ENCODE measurements around the gene DCAF8.

Gene DCAF8

GRCh38 chr1:160224606-160225005, 37.7 kb downstream of the DCAF8 start:
- DNase-seq: no peak

- DNase-seq: no peak
These were observed 39.8 kb downstream of the DCAF8 start for GRCh38 chr1:160222546-160222945.

DNA sequence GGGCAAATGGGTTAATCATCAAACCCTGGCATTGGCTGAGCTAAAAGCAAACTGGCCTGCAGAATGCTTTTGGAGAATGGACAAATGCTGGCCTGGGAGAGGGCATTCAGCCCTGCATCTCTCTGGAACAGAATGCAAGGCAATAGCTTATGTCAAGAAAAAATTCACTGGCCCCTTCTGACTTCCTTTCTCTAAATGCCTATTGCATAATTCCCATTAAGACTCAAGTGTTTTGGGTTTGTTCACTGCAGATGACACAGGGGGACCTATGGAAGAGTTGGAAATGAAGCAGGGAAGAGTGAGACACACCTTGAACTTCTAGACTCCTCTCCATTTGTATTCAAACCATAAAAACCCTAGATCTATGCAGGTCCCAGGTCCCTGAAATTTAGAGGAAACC, 41.3 kb downstream of the DCAF8 start:
- DNase-seq: no peak

GRCh38 chr1:160220301-160220700, 42.0 kb downstream of the DCAF8 start:
- no peak for DNase-seq

GRCh38 chr1:160219062-160219929, 43.1 kb downstream of the DCAF8 start:
- DNase-seq: peak; percentile 72

DNA sequence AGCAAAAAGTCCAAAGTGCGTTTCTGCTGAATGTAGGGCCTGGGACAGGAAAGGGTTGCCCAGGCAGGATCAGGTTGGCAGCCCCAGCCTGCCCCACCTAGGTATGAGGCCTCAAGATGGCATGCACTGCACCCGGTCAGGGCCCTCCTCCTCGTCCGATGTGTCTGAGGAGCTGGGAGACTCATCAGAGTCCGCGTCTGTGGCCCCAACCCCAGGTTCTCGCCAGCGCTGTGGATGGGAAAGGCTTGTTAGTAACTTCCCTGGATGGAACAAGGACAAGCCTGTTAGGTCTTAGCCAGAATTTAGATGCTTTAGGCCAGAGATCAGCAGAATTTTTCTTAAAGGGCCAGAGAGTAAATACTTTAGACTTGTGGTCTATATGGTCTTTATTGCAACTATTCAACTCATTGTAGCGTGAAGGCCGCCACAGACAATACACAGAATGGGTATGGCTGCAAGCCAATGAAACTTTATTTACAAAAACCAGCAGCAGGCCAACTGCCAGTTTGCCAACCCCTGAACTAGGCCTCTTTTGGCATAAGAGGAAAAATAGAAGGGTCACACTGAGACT, 44.8 kb downstream of the DCAF8 start:
- DNase-seq: no peak

GRCh38 chr1:160216301-160216700, 46.0 kb downstream of the DCAF8 start:
- no peak for DNase-seq

DNA sequence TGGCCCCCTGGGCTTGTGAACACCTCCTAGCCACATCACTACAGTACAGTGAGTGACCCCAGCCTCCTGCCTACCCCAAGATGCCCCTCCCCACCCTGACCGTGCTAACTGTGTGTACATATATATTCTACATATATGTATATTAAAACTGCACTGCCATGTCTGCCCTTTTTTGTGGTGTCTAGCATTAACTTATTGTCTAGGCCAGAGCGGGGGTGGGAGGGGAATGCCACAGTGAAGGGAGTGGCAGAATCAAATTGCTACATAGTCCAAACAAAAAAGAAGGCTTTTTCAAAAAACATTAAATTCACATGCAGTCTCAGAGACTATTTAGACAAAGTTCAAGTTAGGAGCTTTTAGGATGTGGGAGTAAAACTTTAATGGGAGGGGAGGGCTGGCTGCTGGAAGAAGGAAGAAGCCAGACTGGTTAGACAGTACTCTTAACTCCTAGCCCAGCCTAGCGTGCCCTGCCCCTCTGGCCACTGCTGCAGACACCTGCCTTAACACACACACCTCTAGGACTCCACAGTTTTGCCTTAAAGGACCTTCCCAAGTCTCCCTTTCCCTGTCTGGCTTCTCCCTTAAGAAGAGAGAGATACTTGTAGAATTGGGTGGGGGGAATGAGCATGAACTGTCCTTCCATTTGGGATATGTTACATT, 47.7 kb downstream of the DCAF8 start:
- no peak for DNase-seq

GRCh38 chr1:160211046-160211790, 51.1 kb downstream of the DCAF8 start:
- no peak for DNase-seq

DNA sequence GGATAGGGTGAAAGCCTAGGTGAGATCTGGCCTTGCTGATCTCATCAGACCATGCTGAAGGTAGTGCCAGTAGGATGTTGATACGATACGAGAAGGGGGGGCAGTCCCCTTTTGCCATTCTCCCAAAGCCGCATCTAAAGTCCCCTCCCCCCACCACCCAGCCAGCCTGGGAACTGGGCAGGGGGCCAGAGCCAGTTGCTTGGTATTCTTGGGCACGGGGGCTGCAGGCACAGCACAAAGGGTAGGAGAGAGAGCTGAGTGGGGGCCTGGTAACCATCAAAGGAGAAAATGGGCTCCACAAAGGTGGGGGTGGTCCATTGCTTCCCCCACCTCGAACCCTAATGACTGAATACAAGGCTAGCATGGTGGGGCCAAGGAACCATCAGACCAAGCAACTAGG, 51.8 kb downstream of the DCAF8 start:
- no peak for DNase-seq

DNA sequence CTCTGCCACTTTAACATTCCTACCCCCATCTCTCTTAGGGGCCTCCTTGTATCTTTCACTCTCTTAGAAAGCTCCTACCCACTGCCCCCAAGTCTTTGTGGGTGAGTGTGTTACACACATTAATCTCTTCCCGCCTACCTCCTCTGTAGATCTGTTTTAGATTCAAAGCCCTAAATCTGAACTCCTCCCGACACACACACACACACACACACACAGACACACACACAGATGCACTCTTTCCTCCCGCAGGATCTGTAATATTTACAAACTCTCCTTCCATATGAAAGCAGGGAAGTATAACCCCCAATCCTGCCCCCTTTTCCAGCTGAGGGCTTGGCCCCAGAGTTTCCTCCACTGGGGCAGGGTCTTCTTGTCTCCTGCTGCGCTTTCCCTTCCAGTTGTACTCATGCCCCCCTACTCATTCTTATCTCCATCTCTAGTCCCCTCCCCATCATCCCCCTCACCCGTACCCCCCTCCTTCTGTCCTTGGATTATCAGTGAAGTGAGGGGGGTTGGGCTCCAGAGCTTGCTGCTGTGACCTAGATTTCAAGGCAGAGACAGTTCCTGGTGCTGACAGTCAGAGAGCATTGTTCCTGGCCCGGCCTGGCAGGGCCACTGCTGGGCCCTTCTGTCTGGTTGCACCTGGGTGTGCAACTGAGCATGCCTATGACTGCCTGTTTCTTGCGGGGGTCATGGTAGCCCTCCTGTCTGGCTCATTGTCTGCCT, 52.9 kb downstream of the DCAF8 start:
- no peak for DNase-seq

DNA sequence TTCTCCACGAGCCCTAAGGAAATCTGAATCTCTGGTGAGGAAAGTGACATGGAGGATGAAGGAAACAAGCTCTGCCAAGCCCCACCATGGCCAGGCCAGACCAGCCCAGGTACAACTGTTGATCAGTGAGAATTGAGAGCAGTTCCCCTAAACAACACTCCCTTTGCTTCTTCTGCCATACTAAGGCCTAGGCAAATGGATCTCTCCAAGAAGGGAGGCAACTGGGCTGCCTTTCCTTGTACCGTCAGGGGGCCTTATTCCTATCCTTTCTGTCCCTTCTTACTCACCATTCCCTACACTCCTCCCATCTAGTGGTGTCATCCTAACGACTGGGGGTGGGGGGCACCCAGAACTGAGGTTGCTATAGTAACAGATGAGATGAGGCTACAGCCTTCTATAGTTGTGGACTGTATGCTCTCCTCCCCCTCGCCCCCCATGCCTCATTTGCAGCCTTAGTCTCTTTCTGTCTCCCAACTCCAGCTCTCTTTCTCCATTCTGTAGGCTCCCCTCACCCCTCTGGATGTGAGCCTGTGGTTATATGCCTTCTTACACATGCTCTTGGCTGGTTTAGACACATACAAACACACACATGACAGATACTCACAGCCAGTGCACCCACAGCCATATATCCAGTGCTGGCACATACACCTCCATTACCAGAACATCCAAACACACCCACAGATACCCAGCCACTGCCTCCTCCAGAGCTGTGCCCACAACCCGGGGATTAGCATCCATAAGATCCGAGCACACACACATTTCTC, 53.6 kb downstream of the DCAF8 start:
- no peak for DNase-seq

GRCh38 chr1:160207771-160208556, 54.4 kb downstream of the DCAF8 start:
- DNase-seq: no peak

GRCh38 chr1:160207118-160207650, 55.2 kb downstream of the DCAF8 start:
- no peak for DNase-seq

GRCh38 chr1:160206421-160207117, 55.8 kb downstream of the DCAF8 start:
- DNase-seq: peak; percentile 97

DNA sequence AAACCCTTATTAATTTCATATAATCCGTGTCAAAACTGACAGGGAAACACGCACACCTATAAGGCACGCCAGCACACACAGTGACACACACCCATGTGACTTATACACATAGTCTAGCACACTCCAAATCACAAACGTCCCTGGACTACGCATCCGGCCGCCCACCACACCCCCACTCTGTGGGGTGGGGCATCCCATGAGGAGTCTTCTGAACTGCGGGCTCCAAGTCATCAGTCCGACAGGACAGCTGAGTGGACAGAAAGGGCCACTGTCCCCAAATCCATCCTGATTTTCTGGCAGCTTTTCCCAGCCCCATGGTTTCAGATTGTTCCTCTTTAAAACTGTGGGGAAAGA, 56.3 kb downstream of the DCAF8 start:
- peak; percentile 81 for DNase-seq

GRCh38 chr1:160205242-160206035, 56.9 kb downstream of the DCAF8 start, which contains the start of gene PEA15:
PEA15 (plus strand) TSS chr1:160205384; CDS start chr1:160211545, 6,161 bp downstream.
- DNase-seq: peak; percentile 81

DNA sequence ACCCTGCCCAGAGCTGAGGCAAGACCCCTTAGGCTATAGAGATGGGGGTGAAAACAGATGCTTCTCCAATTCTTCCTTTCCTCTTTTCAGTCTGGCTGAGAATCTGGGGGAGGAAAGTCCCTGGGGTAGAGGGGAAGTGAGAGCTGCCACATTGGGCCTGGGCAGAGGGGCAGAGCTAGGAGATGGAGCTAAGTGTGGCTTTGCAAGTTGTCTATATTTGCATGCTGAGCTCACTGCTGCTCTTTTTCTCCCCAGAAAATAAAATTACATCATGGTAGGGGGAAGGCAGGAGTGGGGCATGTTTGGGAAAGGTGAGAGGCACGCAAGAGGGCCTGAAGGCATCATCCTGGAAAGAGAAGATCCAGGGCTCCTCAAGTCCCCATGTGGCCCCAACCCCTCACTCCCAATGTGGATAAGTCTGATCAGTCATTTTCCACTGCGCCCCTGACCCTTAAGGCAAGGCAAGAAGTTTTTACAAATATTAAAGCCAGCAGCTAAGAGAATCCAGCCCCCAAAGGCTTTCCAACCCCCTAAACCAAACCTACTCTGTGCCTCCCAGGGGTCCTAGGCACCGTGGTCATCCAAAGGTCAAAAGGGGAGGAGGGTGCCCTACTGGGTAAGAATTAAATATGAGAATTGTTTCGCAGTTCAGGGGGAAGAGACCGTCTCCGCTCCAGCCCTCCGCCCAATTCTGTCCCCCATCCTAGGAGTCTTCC, 57.7 kb downstream of the DCAF8 start:
- no peak for DNase-seq
